GM13977 (cell line): ENCODE measurements around the gene INTS3.

Experiments
- DNase-seq: peaks from one replicate; pipeline ENCODE4 v3.0.0; 2012; ENCODE audit warnings: low spot score
- in situ Hi-C: fragments of 300-500 bp; cut with MboI; formaldehyde crosslinking; loops from one replicate; pipeline ENCODE4 v1.12.0; 2022; ENCODE audit warnings: low sequenced_read_pairs, low pct_unique_long_range_greater_than_20kb, mixed read lengths, inconsistent platforms; ENCODE audit not compliant: unreplicated experiment
- TF ChIP-seq, protein P1 (sequence below): IDR thresholded peaks from 2 replicates; pipeline ENCODE4 v1.5.1; 2012; ENCODE audit warnings: mild to moderate bottlenecking, control low read depth; ENCODE audit not compliant: insufficient read depth; ENCODE audit errors: extremely low read depth, missing control alignments

Gene INTS3

DNA sequence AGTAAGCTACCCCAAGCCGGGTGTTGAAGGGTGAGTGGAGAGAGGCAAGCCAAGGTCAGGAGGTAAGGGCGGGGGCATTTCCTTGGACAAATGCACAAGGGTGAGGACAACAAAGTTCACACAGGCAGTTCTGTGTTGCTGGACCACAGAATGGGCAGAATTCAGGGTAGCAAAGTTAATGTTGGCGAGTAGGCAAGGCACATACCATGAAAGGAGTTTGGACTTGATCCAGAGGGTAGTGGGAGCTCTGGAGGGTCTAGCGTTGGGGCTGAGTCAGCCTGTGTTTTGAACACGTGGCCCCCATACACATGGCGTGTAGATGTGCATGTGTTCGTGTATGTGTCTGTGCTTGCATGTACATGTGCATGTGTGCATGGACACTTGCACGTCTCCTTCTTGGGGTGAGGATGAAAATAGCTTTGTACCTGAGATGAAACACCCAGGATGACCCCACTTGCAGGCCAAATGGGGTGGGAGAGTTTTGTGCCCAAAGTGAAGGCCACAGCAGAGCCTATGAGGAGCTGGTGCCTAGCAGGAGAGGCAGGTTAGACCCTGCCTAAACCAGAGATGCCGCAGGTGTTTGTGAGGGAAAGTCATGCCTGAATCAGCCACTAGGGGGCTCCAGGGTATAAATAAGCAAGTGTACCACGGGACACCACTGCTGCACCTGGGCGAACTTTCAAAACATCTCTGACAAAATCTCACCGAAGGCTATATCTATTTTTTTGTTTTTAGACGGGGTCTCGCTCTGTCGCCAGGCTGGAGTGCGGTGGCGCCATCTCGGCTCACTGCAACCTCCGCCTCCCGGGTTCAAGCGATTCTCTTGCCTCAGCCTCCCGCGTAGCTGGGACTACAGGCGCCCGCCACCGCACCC is 69.2 kb downstream of the INTS3 start:
- in situ Hi-C loops: loop anchor here (5.0 kb wide), 1 partner anchor 185 kb away; no protein-coding TSS in a partner anchor
- TF ChIP-seq, protein P1, sequence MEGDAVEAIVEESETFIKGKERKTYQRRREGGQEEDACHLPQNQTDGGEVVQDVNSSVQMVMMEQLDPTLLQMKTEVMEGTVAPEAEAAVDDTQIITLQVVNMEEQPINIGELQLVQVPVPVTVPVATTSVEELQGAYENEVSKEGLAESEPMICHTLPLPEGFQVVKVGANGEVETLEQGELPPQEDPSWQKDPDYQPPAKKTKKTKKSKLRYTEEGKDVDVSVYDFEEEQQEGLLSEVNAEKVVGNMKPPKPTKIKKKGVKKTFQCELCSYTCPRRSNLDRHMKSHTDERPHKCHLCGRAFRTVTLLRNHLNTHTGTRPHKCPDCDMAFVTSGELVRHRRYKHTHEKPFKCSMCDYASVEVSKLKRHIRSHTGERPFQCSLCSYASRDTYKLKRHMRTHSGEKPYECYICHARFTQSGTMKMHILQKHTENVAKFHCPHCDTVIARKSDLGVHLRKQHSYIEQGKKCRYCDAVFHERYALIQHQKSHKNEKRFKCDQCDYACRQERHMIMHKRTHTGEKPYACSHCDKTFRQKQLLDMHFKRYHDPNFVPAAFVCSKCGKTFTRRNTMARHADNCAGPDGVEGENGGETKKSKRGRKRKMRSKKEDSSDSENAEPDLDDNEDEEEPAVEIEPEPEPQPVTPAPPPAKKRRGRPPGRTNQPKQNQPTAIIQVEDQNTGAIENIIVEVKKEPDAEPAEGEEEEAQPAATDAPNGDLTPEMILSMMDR: peak; percentile 88
- DNase-seq: peak; percentile 91

DNA sequence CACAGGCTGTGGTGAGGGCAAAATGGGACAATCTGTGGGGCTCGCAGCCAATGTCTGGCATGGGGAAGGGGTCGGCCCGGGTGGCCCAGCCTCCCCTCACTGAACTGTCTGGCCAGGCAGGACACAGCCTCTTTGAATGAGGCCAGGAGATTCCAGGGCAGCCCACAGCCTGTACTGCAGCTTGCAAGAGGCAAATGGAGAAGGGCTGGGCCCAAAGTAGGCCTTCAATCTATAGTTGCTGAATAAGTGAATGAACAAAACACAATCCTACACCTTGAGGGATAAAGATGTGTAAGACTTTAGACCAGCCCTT is 70.6 kb downstream of the INTS3 start:
- TF ChIP-seq, protein P1: no peak
- DNase-seq: no peak
- in situ Hi-C loops: loop anchor here (5.0 kb wide), 1 partner anchor 184 kb away; no protein-coding TSS in a partner anchor

DNA sequence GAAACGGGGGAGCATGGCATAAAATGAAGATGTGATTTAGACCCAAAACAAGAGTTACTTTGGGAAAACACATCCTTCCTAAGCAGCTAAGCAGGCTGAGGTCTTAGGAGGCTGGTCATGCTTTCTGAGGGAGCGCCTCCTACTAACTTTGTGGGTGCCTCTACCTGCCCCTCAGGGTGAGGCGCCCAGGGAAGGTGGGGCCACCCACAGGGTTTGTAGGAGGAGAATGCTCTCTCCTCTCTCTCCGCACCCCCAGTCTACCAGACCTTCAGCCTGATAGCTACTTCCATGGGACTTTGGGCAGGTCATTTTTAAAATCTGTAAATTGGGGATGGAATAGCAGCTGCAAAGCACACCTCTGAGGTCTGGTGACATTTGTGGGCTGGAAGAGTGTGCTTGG is 71.2 kb downstream of the INTS3 start:
- TF ChIP-seq, protein P1: no peak
- no peak for DNase-seq
- in situ Hi-C loops: loop anchor here (5.0 kb wide), 1 partner anchor 183 kb away; no protein-coding TSS in a partner anchor

DNA sequence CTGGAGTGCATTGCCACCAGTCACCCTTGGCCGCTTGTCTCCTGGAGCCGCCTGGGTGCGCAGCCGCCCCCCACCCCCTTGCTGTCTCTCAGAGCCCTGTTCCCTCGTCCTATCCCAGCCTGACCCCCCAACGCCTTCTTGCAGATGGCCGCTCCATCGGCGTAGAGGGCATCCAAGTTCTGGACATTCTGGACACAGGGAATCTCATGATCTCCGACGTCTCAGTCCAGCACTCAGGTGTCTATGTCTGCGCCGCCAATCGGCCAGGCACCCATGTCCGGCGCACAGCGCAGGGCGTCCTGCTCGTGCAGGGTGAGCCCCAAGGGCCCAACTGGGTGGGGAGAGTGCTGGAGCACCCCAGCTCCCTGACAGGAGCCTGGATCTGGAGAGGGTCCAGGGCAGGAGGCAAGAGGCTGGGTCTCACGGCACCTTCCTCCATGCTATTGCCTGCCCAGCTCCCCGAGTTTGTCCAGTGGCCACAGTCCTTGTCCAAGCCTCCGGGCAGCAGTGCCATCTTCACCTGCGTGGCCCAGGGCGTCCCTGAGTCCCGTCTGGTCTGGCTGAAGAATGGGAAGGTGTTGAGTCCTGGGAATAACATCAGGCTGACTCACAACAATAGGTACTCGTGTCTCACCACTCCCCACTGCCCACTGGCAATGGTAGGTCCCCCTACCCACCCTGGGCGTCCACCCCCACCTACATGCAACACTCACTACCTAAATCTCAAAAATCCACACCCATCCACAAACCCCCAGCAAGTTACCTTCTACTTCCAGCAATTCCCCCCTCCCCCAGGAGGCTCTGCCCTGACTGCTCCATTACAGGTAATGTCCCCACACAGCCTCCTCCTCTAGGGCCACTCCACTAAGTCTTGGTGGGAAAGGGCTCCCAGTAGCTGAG is 72.0 kb downstream of the INTS3 start:
- TF ChIP-seq, protein P1: no peak
- in situ Hi-C loops: loop anchor here (5.0 kb wide), 1 partner anchor 182 kb away; no protein-coding TSS in a partner anchor
- DNase-seq: no peak

DNA sequence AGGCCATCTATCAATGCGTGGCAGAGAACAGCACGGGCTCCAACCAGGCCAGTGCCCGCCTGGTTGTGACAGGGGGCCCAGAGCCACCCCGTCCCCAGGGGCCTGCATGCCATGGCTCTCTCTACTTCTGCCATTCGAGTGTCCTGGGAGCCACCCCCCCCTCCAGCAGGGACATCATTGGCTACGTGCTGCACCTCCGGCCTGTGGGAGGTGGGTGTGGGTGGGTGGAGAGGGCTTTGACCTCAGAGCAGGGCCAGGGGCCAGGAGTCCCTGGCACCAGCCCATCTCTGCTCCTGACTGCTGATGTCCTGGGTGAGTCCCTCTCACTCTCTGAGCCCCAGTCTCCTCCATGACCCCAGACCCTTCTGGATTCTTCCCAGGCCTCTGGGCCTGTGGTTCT is 72.7 kb downstream of the INTS3 start:
- TF ChIP-seq, protein P1: no peak
- in situ Hi-C loops: no loop called here
- no peak for DNase-seq

DNA sequence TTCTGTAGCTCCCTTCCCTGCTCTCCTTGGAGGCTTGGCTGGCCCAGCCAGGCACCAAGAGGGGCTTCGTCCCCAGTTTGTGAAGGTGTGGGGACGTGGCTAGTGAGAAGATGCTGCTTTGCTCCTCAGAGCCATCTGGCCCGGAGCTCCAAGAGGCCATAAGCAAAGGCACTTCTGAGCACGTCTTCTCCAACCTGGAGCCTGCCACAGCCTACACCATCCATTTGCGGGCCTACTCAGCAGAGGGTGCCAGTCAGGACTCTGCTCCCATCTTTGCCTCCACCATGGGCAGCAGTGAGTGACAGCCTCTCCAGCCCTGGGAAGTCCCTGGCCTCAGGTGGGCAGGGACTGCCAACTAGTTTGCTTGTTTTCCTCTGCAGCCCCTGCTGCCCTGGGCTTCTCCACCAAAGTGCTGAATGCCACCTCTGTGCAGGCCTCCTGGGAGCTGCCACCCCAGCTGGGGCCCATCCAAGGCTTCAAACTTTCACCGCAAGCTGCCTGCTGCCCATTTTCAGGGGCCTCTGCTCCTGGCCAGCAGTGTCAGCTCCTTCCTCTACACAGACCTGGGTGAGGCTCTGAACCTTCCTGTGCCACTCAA is 73.3 kb downstream of the INTS3 start:
- DNase-seq: no peak
- in situ Hi-C loops: no loop called here
- TF ChIP-seq, protein P1: no peak
